SK-N-SH (cell line): ENCODE results near the gene WIPF2. TPM values are rescaled to one million over a fixed set of nuclear protein-coding genes. Genes with fewer than 3 reads are reported as not detected.

Experiments used
- CTCF ChIA-PET: fragments of 300-600, 350-600 bp; formaldehyde crosslinking; extraction: SDS; loops from one replicate; lab custom pipeline; 2021; lab: Yijun Ruan, JAX
- POLR2A ChIA-PET: fragments of 350-600 bp; sonication (Branson Sonifier 250); formaldehyde crosslinking; extraction: SDS; loops from one replicate; lab custom pipeline; 2020; ENCODE audit warnings: antibody characterized with exemption, inconsistent platforms; lab: Yijun Ruan, JAX
- DNase-seq: peaks from one replicate; pipeline ENCODE4 v3.0.0; 2012
- H2AFZ ChIP-seq: fragments of 200-600 bp; sonication (generic); 2 replicates; pipeline ENCODE4 v1.8.1; 2016; ENCODE audit warnings: antibody characterized with exemption, mild to moderate bottlenecking, low read depth
- H3F3A ChIP-seq: fragments of 200-600 bp; sonication (generic); replicated peaks from 2 replicates; pipeline ENCODE3; 2016; ENCODE audit warnings: antibody characterized with exemption, mild to moderate bottlenecking; ENCODE audit not compliant: insufficient read depth
- H3K27ac ChIP-seq, 2 experiments: fragments of 200-500 bp in 1 of 2; fragments of 200-600 bp in 1 of 2; sonication (Bioruptor generic) in 1 of 2; sonication (generic), shearing (Covaris generic) in 1 of 2; 2 replicates each; pipeline versions ENCODE4 v1.5.1 to v1.6.1; 2014 to 2016; ENCODE audit warnings: low read depth in 2 of 2, inconsistent platforms in 1 of 2, low read length in 1 of 2, mild to moderate bottlenecking in 1 of 2, mixed read lengths in 1 of 2
- H3K27me3 ChIP-seq: fragments of 200-600 bp; sonication (generic), shearing (Covaris generic); 2 replicates; pipeline ENCODE4 v1.6.1; 2016; ENCODE audit warnings: mixed run types; ENCODE audit not compliant: insufficient read depth
- H3K36me3 ChIP-seq, 2 experiments: fragments of 200-500 bp in 1 of 2; fragments of 200-600 bp in 1 of 2; sonication (Bioruptor generic) in 1 of 2; sonication (generic) in 1 of 2; replicated peaks in 1 of 2; 2 replicates each; pipeline versions ENCODE3 to v1.5.1; 2014 to 2016; ENCODE audit warnings: low read length in 1 of 2, mild to moderate bottlenecking in 1 of 2; ENCODE audit not compliant: insufficient read depth in 2 of 2, control insufficient read depth in 1 of 2
- H3K4me1 ChIP-seq, 2 experiments: fragments of 200-500 bp in 1 of 2; fragments of 200-600 bp in 1 of 2; sonication (Bioruptor generic) in 1 of 2; sonication (generic), shearing (Covaris generic) in 1 of 2; 2 replicates each; pipeline versions ENCODE4 v1.5.1 to v1.6.1; 2014 to 2016; ENCODE audit warnings: low read depth in 1 of 2, low read length in 1 of 2, mixed run types in 1 of 2; ENCODE audit not compliant: insufficient read depth in 2 of 2, control insufficient read depth in 1 of 2
- H3K4me2 ChIP-seq: fragments of 200-600 bp; sonication (generic), shearing (Covaris generic); 2 replicates; pipeline ENCODE4 v1.6.1; 2017; ENCODE audit warnings: mixed run types
- H3K4me3 ChIP-seq, 2 experiments: fragments of 200-500 bp in 1 of 2; fragments of 200-600 bp in 1 of 2; sonication (Bioruptor generic) in 1 of 2; sonication (generic), shearing (Covaris generic) in 1 of 2; 2 replicates each; pipeline versions ENCODE4 v1.5.1 to v1.8.1; 2014 to 2016; ENCODE audit warnings: low read depth in 2 of 2, inconsistent platforms in 1 of 2, low read length in 1 of 2, mild to moderate bottlenecking in 1 of 2, mixed read lengths in 1 of 2, moderate library complexity in 1 of 2
- H3K79me2 ChIP-seq: fragments of 200-600 bp; sonication (generic); 2 replicates; pipeline ENCODE4 v1.8.1; 2017; ENCODE audit warnings: mild to moderate bottlenecking; ENCODE audit not compliant: insufficient read depth
- H3K9ac ChIP-seq: fragments of 200-600 bp; sonication (generic); 2 replicates; pipeline ENCODE4 v1.6.1; 2017; ENCODE audit warnings: mixed run types
- H3K9me2 ChIP-seq: fragments of 200-600 bp; sonication (generic); 2 replicates; pipeline ENCODE4 v1.6.1; 2017; ENCODE audit warnings: mixed run types
- H3K9me3 ChIP-seq: fragments of 200-600 bp; sonication (generic); 2 replicates; pipeline ENCODE4 v1.6.1; 2017; ENCODE audit warnings: mixed run types, mild to moderate bottlenecking, moderate library complexity
- H4K20me1 ChIP-seq: fragments of 200-600 bp; sonication (generic); 2 replicates; pipeline ENCODE4 v1.6.1; 2017; ENCODE audit warnings: mild to moderate bottlenecking, mixed run types; ENCODE audit not compliant: insufficient read depth
- CHD2 ChIP-seq: fragments of 150-350 bp; IDR thresholded peaks from 2 replicates; pipeline ENCODE4 v1.6.1; 2018; ENCODE audit warnings: low read length; ENCODE audit not compliant: partially characterized antibody
- ELF1 ChIP-seq: IDR thresholded peaks from 2 replicates; pipeline ENCODE4 v1.4.0; 2012
- EP300 ChIP-seq, 2 experiments: IDR thresholded peaks; 2 replicates each; pipeline versions ENCODE4 v1.4.0 to v1.6.1; 2012; ENCODE audit warnings: borderline replicate concordance in 1 of 2, low read depth in 1 of 2, low read length in 1 of 2
- FOSL2 ChIP-seq: IDR thresholded peaks from 2 replicates; pipeline ENCODE4 v1.4.0; 2012; ENCODE audit warnings: low read depth, mild to moderate bottlenecking, moderate library complexity, borderline replicate concordance
- FOXJ3 ChIP-seq: sonication (generic); formaldehyde crosslinking; IDR thresholded peaks from 2 replicates; pipeline ENCODE4 v1.5.1; 2020; ENCODE audit warnings: mild to moderate bottlenecking, missing genetic modification reagents
- FOXM1 ChIP-seq: IDR thresholded peaks from 2 replicates; pipeline ENCODE4 v1.4.0; 2012; ENCODE audit warnings: low read depth, mild to moderate bottlenecking
- GABPA ChIP-seq: IDR thresholded peaks from 2 replicates; pipeline ENCODE4 v1.4.0; 2012; ENCODE audit warnings: low read depth, mild to moderate bottlenecking
- NFIC ChIP-seq: IDR thresholded peaks from 2 replicates; pipeline ENCODE4 v1.4.0; 2012; ENCODE audit warnings: borderline replicate concordance
- NRF1 ChIP-seq: IDR thresholded peaks from 2 replicates; pipeline ENCODE4 v1.6.1; 2012; ENCODE audit warnings: low read depth, mild to moderate bottlenecking, low read length
- POLR2AphosphoS5 ChIP-seq: IDR thresholded peaks from 2 replicates; pipeline ENCODE4 v1.6.1; 2012; ENCODE audit warnings: low read depth, low read length
- RAD21 ChIP-seq: IDR thresholded peaks from 2 replicates; pipeline ENCODE4 v1.6.1; 2012; ENCODE audit warnings: mild to moderate bottlenecking, low read length
- RFX5 ChIP-seq: IDR thresholded peaks from 2 replicates; pipeline ENCODE4 v1.6.1; 2012; ENCODE audit warnings: mild to moderate bottlenecking, improper control_type of control experiment, low read length
- RXRA ChIP-seq: IDR thresholded peaks from 2 replicates; pipeline ENCODE4 v1.4.0; 2012; ENCODE audit warnings: low read depth, mild to moderate bottlenecking, borderline replicate concordance
- SIN3A ChIP-seq: IDR thresholded peaks from 2 replicates; pipeline ENCODE4 v1.6.1; 2012; ENCODE audit warnings: low read depth, mild to moderate bottlenecking, low read length, moderate library complexity, borderline replicate concordance
- SMC3 ChIP-seq: IDR thresholded peaks from 2 replicates; pipeline ENCODE4 v1.6.1; 2012; ENCODE audit warnings: low read depth, low read length, improper control_type of control experiment
- TAF1 ChIP-seq: IDR thresholded peaks from 2 replicates; pipeline ENCODE4 v1.6.1; 2012; ENCODE audit warnings: low read depth, mild to moderate bottlenecking, low read length, moderate library complexity, borderline replicate concordance
- TCF12 ChIP-seq: IDR thresholded peaks from 2 replicates; pipeline ENCODE4 v1.4.0; 2012
- TEAD4 ChIP-seq: IDR thresholded peaks from 2 replicates; pipeline ENCODE4 v1.4.0; 2012; ENCODE audit warnings: mild to moderate bottlenecking, borderline replicate concordance; ENCODE audit not compliant: insufficient read depth
- YY1 ChIP-seq: IDR thresholded peaks from 2 replicates; pipeline ENCODE4 v1.4.0; 2012; ENCODE audit warnings: low read depth, mild to moderate bottlenecking
- WGBS: methylation state at CpG from one replicate; pipeline ENCODE4 v1.1.6; 2017; ENCODE audit warnings: low lambda C conversion rate; 5-methylcytosine and 5-hydroxymethylcytosine counted together
- polyA plus RNA-seq, 3 experiments: library from polyadenylated mRNA; depleted of rRNA; stranded (reverse); fragments of >200 nt; gene quantifications; 2 replicates each; pipeline ENCODE4 v1.2.3, GENCODE V29; 2012
- TF ChIP-seq, protein P1 (sequence below): IDR thresholded peaks from 2 replicates; pipeline ENCODE4 v1.4.0; 2012; ENCODE audit warnings: low read depth
- TF ChIP-seq, protein P2 (sequence below): IDR thresholded peaks from 2 replicates; pipeline ENCODE4 v1.6.1; 2012; ENCODE audit warnings: mild to moderate bottlenecking, low read depth, low read length, moderate library complexity
- TF ChIP-seq, protein P3 (sequence below): fragments of 150-350 bp; IDR thresholded peaks from 2 replicates; pipeline ENCODE4 v1.6.1; 2016; ENCODE audit warnings: mild to moderate bottlenecking, low read depth, low read length
- TF ChIP-seq, protein P4 (sequence below): IDR thresholded peaks from 2 replicates; pipeline ENCODE4; 2012

The WIPF2 gene
- polyA plus RNA-seq, 1 of the 3 experiments (the other 2 are of a cell fraction), result 6.8 TPM

DNA sequence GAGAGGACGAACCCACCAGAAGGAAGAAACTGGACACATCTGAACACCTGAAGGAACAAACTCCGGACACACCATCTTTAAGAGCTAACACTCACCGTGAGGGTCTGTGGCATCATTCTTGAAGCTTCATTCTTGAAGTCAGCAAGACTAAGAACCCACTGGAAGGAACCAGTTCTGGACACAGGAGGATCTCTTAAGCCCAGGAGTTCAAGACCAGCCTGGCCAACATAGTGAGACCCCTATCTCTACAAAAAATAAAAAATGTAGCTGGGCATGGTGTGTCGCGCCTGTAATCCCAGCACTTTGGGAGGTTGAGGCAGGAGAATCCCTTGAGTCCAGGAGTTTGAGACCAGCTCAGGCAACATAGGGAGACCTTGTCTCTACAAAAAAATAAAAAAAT is 20.5 kb upstream of the WIPF2 start:
- no peaks in the 10 kb centered on the region for H3K9me3 ChIP-seq
- H3F3A ChIP-seq, result no peaks in the 10 kb centered on the region
- ChIA-PET POLR2A (interaction anchor here (1.2 kb wide), 1 partner anchor 20 kb away, joined by 4 read pairs; the partner anchor contains the start of gene WIPF2), CTCF (interaction anchor here (1.4 to 12.4 kb wide), 6 partner anchors 7 to 156 kb away, joined by 3 to 194 read pairs (median 6); partner anchors contain the start of gene CDC6)
- no peaks in the 10 kb centered on the region for H3K27me3 ChIP-seq
- TF ChIP-seq GABPA (no peak), FOXJ3 (no peak), SIN3A (no peak), NFIC (no peak), TAF1 (no peak), EP300 (IDR thresholded peaks at IDR 0.05; ENCODE audit: borderline replicate concordance in 1 of 2, low read depth in 1 of 2, low read length in 1 of 2) (no peak), RXRA (no peak), ELF1 (no peak), POLR2AphosphoS5 (no peak), NRF1 (no peak), TCF12 (no peak), FOXM1 (no peak)
- TF ChIP-seq, protein P1, sequence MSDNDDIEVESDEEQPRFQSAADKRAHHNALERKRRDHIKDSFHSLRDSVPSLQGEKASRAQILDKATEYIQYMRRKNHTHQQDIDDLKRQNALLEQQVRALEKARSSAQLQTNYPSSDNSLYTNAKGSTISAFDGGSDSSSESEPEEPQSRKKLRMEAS, result no peak
- TF ChIP-seq, protein P2, sequence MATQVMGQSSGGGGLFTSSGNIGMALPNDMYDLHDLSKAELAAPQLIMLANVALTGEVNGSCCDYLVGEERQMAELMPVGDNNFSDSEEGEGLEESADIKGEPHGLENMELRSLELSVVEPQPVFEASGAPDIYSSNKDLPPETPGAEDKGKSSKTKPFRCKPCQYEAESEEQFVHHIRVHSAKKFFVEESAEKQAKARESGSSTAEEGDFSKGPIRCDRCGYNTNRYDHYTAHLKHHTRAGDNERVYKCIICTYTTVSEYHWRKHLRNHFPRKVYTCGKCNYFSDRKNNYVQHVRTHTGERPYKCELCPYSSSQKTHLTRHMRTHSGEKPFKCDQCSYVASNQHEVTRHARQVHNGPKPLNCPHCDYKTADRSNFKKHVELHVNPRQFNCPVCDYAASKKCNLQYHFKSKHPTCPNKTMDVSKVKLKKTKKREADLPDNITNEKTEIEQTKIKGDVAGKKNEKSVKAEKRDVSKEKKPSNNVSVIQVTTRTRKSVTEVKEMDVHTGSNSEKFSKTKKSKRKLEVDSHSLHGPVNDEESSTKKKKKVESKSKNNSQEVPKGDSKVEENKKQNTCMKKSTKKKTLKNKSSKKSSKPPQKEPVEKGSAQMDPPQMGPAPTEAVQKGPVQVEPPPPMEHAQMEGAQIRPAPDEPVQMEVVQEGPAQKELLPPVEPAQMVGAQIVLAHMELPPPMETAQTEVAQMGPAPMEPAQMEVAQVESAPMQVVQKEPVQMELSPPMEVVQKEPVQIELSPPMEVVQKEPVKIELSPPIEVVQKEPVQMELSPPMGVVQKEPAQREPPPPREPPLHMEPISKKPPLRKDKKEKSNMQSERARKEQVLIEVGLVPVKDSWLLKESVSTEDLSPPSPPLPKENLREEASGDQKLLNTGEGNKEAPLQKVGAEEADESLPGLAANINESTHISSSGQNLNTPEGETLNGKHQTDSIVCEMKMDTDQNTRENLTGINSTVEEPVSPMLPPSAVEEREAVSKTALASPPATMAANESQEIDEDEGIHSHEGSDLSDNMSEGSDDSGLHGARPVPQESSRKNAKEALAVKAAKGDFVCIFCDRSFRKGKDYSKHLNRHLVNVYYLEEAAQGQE, result no peak
- H3K36me3 ChIP-seq, result no peaks in the 10 kb centered on the region
- no peaks in the 10 kb centered on the region for H3K79me2 ChIP-seq
- WGBS, result 84% methylated on average over 5 of the region's 5 CpGs
- H4K20me1 ChIP-seq, result no peaks in the 10 kb centered on the region
- H3K9me2 ChIP-seq, result no peaks in the 10 kb centered on the region
- no peak overlapping the region for H3K4me2 ChIP-seq
- no peak overlapping the region for H2AFZ ChIP-seq
- H3K4me1 ChIP-seq, result peaks cover 0 to 11% of the 10 kb centered on the region in 2 experiments; a peak in 1 of 4 replicates
- no peak overlapping the region for H3K4me3 ChIP-seq
- DNase-seq, result no peak
- no peak overlapping the region for H3K9ac ChIP-seq
- no peak overlapping the region for H3K27ac ChIP-seq

DNA sequence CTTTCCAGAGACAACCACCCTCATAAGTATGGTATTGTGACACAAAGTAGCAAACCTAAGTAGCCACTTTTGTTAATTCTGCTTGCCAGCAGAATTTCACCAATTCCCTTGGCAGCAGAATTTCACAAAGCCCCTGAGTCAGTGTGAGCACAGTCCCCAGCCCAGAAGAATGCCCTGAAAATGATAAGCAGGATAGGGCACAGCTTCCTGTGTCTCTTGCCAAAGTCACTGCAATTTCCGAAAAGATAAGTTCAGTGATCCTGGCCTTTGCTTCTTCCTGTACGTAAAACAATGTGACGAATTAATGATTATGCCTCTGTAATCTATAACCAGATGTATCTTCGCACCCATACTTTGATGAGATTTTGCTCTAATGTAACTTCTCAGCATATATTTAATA is 16.0 kb upstream of the WIPF2 start:
- Histone ChIP-seq H3K27ac (no peak overlapping the region), H3K9me2 (no peaks in the 10 kb centered on the region), H3F3A (no peaks in the 10 kb centered on the region), H2AFZ (no peak overlapping the region), H3K79me2 (no peaks in the 10 kb centered on the region), H3K4me1 (no peaks in the 10 kb centered on the region), H3K9me3 (no peaks in the 10 kb centered on the region), H3K9ac (no peak overlapping the region), H4K20me1 (no peaks in the 10 kb centered on the region), H3K4me3 (no peak overlapping the region), H3K27me3 (no peaks in the 10 kb centered on the region), H3K4me2 (no peak overlapping the region), H3K36me3 (no peaks in the 10 kb centered on the region)
- no peak for TF ChIP-seq RFX5
- TF ChIP-seq SMC3, result no peak
- TF ChIP-seq, protein P3, sequence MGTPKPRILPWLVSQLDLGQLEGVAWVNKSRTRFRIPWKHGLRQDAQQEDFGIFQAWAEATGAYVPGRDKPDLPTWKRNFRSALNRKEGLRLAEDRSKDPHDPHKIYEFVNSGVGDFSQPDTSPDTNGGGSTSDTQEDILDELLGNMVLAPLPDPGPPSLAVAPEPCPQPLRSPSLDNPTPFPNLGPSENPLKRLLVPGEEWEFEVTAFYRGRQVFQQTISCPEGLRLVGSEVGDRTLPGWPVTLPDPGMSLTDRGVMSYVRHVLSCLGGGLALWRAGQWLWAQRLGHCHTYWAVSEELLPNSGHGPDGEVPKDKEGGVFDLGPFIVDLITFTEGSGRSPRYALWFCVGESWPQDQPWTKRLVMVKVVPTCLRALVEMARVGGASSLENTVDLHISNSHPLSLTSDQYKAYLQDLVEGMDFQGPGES, result no peak
- no peak for TF ChIP-seq FOXJ3
- no peak for TF ChIP-seq FOSL2
- TF ChIP-seq, protein P4, sequence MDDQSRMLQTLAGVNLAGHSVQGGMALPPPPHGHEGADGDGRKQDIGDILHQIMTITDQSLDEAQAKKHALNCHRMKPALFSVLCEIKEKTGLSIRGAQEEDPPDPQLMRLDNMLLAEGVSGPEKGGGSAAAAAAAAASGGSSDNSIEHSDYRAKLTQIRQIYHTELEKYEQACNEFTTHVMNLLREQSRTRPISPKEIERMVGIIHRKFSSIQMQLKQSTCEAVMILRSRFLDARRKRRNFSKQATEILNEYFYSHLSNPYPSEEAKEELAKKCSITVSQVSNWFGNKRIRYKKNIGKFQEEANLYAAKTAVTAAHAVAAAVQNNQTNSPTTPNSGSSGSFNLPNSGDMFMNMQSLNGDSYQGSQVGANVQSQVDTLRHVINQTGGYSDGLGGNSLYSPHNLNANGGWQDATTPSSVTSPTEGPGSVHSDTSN, result no peak
- TF ChIP-seq TCF12, result no peak
- no peak for TF ChIP-seq RAD21
- TF ChIP-seq ELF1, result no peak
- TF ChIP-seq SIN3A, result no peak
- TF ChIP-seq TEAD4, result no peak
- TF ChIP-seq CHD2, result no peak
- TF ChIP-seq NFIC, result no peak
- no peak for TF ChIP-seq YY1
- no peak for TF ChIP-seq TAF1
- ChIA-PET CTCF (interaction anchor here (1.1 to 12.4 kb wide), 13 partner anchors 8 to 273 kb away, joined by 4 to 194 read pairs (median 7); partner anchors contain the start of genes CDC6 and WIPF2), POLR2A (interaction anchor here (1.7 kb wide), 1 partner anchor 16 kb away, joined by 7 read pairs; the partner anchor contains the start of gene WIPF2)
- DNase-seq, result no peak
- 85% methylated on average over 4 of the region's 4 CpGs for WGBS
